Measurements from ENCODE around the gene PLSCR3. TPM values are rescaled to one million over a fixed set of nuclear protein-coding genes. Genes with fewer than 3 reads are reported as not detected.

The PLSCR3 gene
- total RNA-seq, 1 donor from 2014 or later, result 6.6 TPM

- Histone ChIP-seq H3K4me2 (peak overlapping the region; percentile 51), H3K9ac (no peak overlapping the region)
Measured at GRCh38 chr17:7356072-7356549, 38.2 kb downstream of the PLSCR3 start.

GRCh38 chr17:7355573-7355972 lies 38.8 kb downstream of the PLSCR3 start:
- no peak overlapping the region for H3K27ac ChIP-seq
- H3K27ac Mint-ChIP-seq, result no peak overlapping the region
- no peak overlapping the region for H3K9ac ChIP-seq
- no peaks in the 10 kb centered on the region for H3K4me1 ChIP-seq
- no peaks in the 10 kb centered on the region for H3K36me3 Mint-ChIP-seq
- peaks cover 26% of the 10 kb centered on the region for H3F3A ChIP-seq (ENCODE audit: low read depth)
- no peak overlapping the region for H3K4me2 ChIP-seq
- H4K20me1 ChIP-seq (ENCODE audit: low read depth), result no peaks in the 10 kb centered on the region
- no peaks in the 10 kb centered on the region for H3K79me2 ChIP-seq (ENCODE audit: low read depth)
- no peaks in the 10 kb centered on the region for H3K9me3 Mint-ChIP-seq
- TF ChIP-seq CTCF (IDR thresholded peaks at IDR 0.05) (no peak), EZH2phosphoT487 (IDR thresholded peaks at IDR 0.05) (no peak), EZH2 (IDR thresholded peaks at IDR 0.05) (no peak)
- no peak for DNase-seq (ENCODE audit: low spot score)
- H3K4me1 Mint-ChIP-seq, result peaks cover 38% of the 10 kb centered on the region
- no peak overlapping the region for H2AFZ ChIP-seq (replicated peaks)
- H3K36me3 ChIP-seq, result no peaks in the 10 kb centered on the region
- H3K9me3 ChIP-seq (ENCODE audit: low read depth), result no peaks in the 10 kb centered on the region
- peaks cover 7% of the 10 kb centered on the region for H3K27me3 ChIP-seq
- H3K27me3 Mint-ChIP-seq (ENCODE audit: insufficient read depth, low read depth), result peaks cover 4% of the 10 kb centered on the region
- no peak overlapping the region for H3K4me3 ChIP-seq
- H3K4me3 Mint-ChIP-seq, result peak overlapping the region; percentile 60

More at GRCh38 chr17:7356072-7356549, 38.2 kb downstream of the PLSCR3 start:
- Histone ChIP-seq H3K9me3 (ENCODE audit: low read depth) (no peaks in the 10 kb centered on the region), H2AFZ (replicated peaks) (peak overlapping the region; percentile 73), H4K20me1 (ENCODE audit: low read depth) (no peaks in the 10 kb centered on the region), H3K27me3 (peaks cover 2% of the 10 kb centered on the region), H3K4me1 (no peaks in the 10 kb centered on the region), H3K4me3 (peak overlapping the region; percentile 4), H3F3A (ENCODE audit: low read depth) (peaks cover 21% of the 10 kb centered on the region), H3K36me3 (no peaks in the 10 kb centered on the region), H3K79me2 (ENCODE audit: low read depth) (no peaks in the 10 kb centered on the region), H3K27ac (no peak overlapping the region)
- H3K27ac Mint-ChIP-seq, result no peak overlapping the region
- peaks cover 4% of the 10 kb centered on the region for H3K27me3 Mint-ChIP-seq (ENCODE audit: insufficient read depth, low read depth)
- no peak for TF ChIP-seq EZH2phosphoT487 (IDR thresholded peaks at IDR 0.05)
- TF ChIP-seq CTCF (IDR thresholded peaks at IDR 0.05), result peak; percentile 92
- no peak for TF ChIP-seq EZH2 (IDR thresholded peaks at IDR 0.05)
- peaks cover 38% of the 10 kb centered on the region for H3K4me1 Mint-ChIP-seq
- DNase-seq (ENCODE audit: low spot score), result peak; percentile 93
- no peaks in the 10 kb centered on the region for H3K9me3 Mint-ChIP-seq
- H3K4me3 Mint-ChIP-seq, result no peak overlapping the region
- no peaks in the 10 kb centered on the region for H3K36me3 Mint-ChIP-seq

- H3K27me3 Mint-ChIP-seq (ENCODE audit: insufficient read depth, low read depth), result peaks cover 4% of the 10 kb centered on the region
- Histone ChIP-seq H3K79me2 (ENCODE audit: low read depth) (no peaks in the 10 kb centered on the region), H3F3A (ENCODE audit: low read depth) (peaks cover 31% of the 10 kb centered on the region), H4K20me1 (ENCODE audit: low read depth) (no peaks in the 10 kb centered on the region), H3K9ac (no peak within 1 kb of the TSS), H3K4me2 (no peak within 1 kb of the TSS), H3K27me3 (peaks cover 8% of the 10 kb centered on the region), H3K9me3 (ENCODE audit: low read depth) (no peaks in the 10 kb centered on the region), H3K27ac (no peak within 1 kb of the TSS), H3K4me1 (no peaks in the 10 kb centered on the region), H2AFZ (replicated peaks) (no peak within 1 kb of the TSS), H3K4me3 (no peak within 1 kb of the TSS), H3K36me3 (no peaks in the 10 kb centered on the region)
- no peaks in the 10 kb centered on the region for H3K9me3 Mint-ChIP-seq
- peak within 1 kb of the TSS; percentile 97 for H3K27ac Mint-ChIP-seq
- H3K36me3 Mint-ChIP-seq, result no peaks in the 10 kb centered on the region
- DNase-seq (ENCODE audit: low spot score), result no peak
- peak within 1 kb of the TSS; percentile 84 for H3K4me3 Mint-ChIP-seq
- peaks cover 41% of the 10 kb centered on the region for H3K4me1 Mint-ChIP-seq
- TF ChIP-seq EZH2 (IDR thresholded peaks at IDR 0.05) (no peak), CTCF (IDR thresholded peaks at IDR 0.05) (no peak), EZH2phosphoT487 (IDR thresholded peaks at IDR 0.05) (no peak)
Measured at GRCh38 chr17:7355053-7355452, 39.3 kb downstream of the PLSCR3 start, which contains the start of gene TMEM95. TMEM95 (plus strand) TSS chr17:7355156; CDS start chr17:7355205, 49 bp downstream.

Data from neural progenitor cell (in vitro differentiated cells).